CD4-positive, alpha-beta T cell (primary cell): ENCODE results near the gene MAP4K2. TPM values are rescaled to one million over a fixed set of nuclear protein-coding genes. Genes with fewer than 3 reads are reported as not detected.

Source experiments
- ATAC-seq: fragments of 200-7000 bp; cut with Tn5 transposase; one replicate; pipeline ENCODE4 v1.10.0; 2022; ENCODE audit warnings: mild to moderate bottlenecking; ENCODE audit not compliant: poor library complexity
- CTCF ChIA-PET: fragments of 350-600 bp; sonication (Branson Sonifier 250); formaldehyde crosslinking; loops from one replicate; lab custom pipeline; 2021; ENCODE audit warnings: antibody characterized with exemption, inconsistent platforms; lab: Charles Lee
- POLR2A ChIA-PET: fragments of 350-600 bp; sonication (Branson Sonifier 250); formaldehyde crosslinking; loops from one replicate; lab custom pipeline; 2021; ENCODE audit warnings: antibody characterized with exemption, inconsistent platforms; lab: Charles Lee
- DNase-seq, 14 experiments: peaks; one replicate each; pipeline ENCODE4 v3.0.0-alpha.2; 2013 to 2020; ENCODE audit warnings: mixed read lengths in 2 of 14
- H3K27ac ChIP-seq, 2 donors: one replicate each; pipeline versions ENCODE4 v1.5.1 to v1.7.0; 2013; ENCODE audit warnings: low read length in 2 of 2, low read depth in 1 of 2, mild to moderate bottlenecking in 1 of 2
- H3K27me3 ChIP-seq, 2 experiments: 1 replicate in 1 of 2; 2 replicates in 1 of 2; pipeline versions ENCODE4 v1.6.1 to v1.7.0; 2013; ENCODE audit warnings: low read length in 2 of 2, control low read depth in 1 of 2, mild to moderate bottlenecking in 1 of 2, moderate library complexity in 1 of 2; ENCODE audit not compliant: insufficient read depth in 2 of 2, control insufficient read depth in 1 of 2
- H3K36me3 ChIP-seq: one replicate; pipeline ENCODE4 v1.6.1; 2013; ENCODE audit warnings: low read length, control low read depth; ENCODE audit not compliant: insufficient read depth
- H3K4me1 ChIP-seq: one replicate; pipeline ENCODE4 v1.6.1; 2013; ENCODE audit warnings: low read length, control low read depth; ENCODE audit not compliant: insufficient read depth
- H3K4me3 ChIP-seq: one replicate; pipeline ENCODE4 v1.5.1; 2013; ENCODE audit warnings: mild to moderate bottlenecking, low read length, moderate library complexity
- H3K9me3 ChIP-seq, 2 experiments: 1 replicate in 1 of 2; 2 replicates in 1 of 2; pipeline versions ENCODE4 v1.6.1 to v1.7.0; 2013; ENCODE audit warnings: low read length in 2 of 2, mild to moderate bottlenecking in 2 of 2, control low read depth in 1 of 2, moderate library complexity in 1 of 2; ENCODE audit not compliant: control insufficient read depth in 1 of 2, insufficient read depth in 1 of 2
- H3K27ac Mint-ChIP-seq: one replicate; pipeline ENCODE4 v1.8.0; 2020; ENCODE audit warnings: mixed read lengths
- H3K27me3 Mint-ChIP-seq: one replicate; pipeline ENCODE4 v1.8.0; 2021; ENCODE audit warnings: mixed read lengths
- H3K36me3 Mint-ChIP-seq: one replicate; pipeline ENCODE4 v1.8.0; 2021; ENCODE audit warnings: low read depth, mixed read lengths
- H3K4me1 Mint-ChIP-seq: one replicate; pipeline ENCODE4 v1.8.0; 2021; ENCODE audit warnings: low read depth, mixed read lengths
- H3K4me3 Mint-ChIP-seq: one replicate; pipeline ENCODE4 v1.8.0; 2020; ENCODE audit warnings: mild to moderate bottlenecking, mixed read lengths
- H3K9me3 Mint-ChIP-seq: one replicate; pipeline ENCODE4 v1.8.0; 2020; ENCODE audit warnings: mixed read lengths
- CTCF ChIP-seq: fragments of 200-600 bp; IDR thresholded peaks from one replicate; pipeline ENCODE4 v1.8.0; 2022; ENCODE audit warnings: antibody characterized with exemption, mild to moderate bottlenecking
- intact Hi-C, 2 experiments: fragments of 100-400 bp; cut with DNase I in 1 of 2; cut with micrococcal nuclease in 1 of 2; formaldehyde crosslinking; loops; one replicate each; pipeline versions ENCODE4 v1.15.1 to v1.9.0; 2023 to 2025; cut with DNase I, micrococcal nuclease
- total RNA-seq, 174 experiments: library from RNA in 2 of 174; stranded (reverse) in 2 of 174; gene quantifications; one replicate each; pipeline ENCODE4 v1.2.3 and lab custom pipeline; 2021 to 2026

The MAP4K2 gene
- total RNA-seq, 2 experiments from 2014 or later: 71.9 to 74.1 TPM

- CTCF ChIA-PET: interaction anchor here (0.9 to 4.9 kb wide), 5 partner anchors 8 to 53 kb away, joined by 3 to 28 read pairs (median 20); no protein-coding TSS in a partner anchor
- peaks cover 67% of the 10 kb centered on the region for H3K4me1 ChIP-seq
- H3K9me3 ChIP-seq: no peaks in the 10 kb centered on the region
- Mint-ChIP-seq H3K4me1 (peaks cover 46% of the 10 kb centered on the region), H3K9me3 (no peaks in the 10 kb centered on the region), H3K4me3 (peak overlapping the region; percentile 85), H3K27ac (peak overlapping the region; percentile 24), H3K36me3 (peaks cover 69% of the 10 kb centered on the region), H3K27me3 (no peaks in the 10 kb centered on the region)
- ATAC-seq (no peak), DNase-seq (peak in 1 of 14 experiments; percentile 56)
- POLR2A ChIA-PET: interaction anchor here (1.1 to 18.7 kb wide), 6 partner anchors 13 to 69 kb away, joined by 3 to 634 read pairs (median 4); partner anchors contain the start of genes PYGM and SF1
- no peak for TF ChIP-seq CTCF
- peak overlapping the region in 1 of 2 donors; percentile 21 for H3K27ac ChIP-seq
- peak overlapping the region; percentile 98 for H3K4me3 ChIP-seq
- H3K27me3 ChIP-seq: no peaks in the 10 kb centered on the region
- intact Hi-C loops: loop anchor here (1.0 to 5.0 kb wide), 4 partner anchors 36 to 188 kb away; partner anchors contain the start of genes CDC42BPG (in 1 of the 2) and SF1 (in 1 of the 2)
- H3K36me3 ChIP-seq: peaks cover 52% of the 10 kb centered on the region
Observed at GRCh38 chr11:64741375-64742086, 61.5 kb downstream of the MAP4K2 start.

DNA sequence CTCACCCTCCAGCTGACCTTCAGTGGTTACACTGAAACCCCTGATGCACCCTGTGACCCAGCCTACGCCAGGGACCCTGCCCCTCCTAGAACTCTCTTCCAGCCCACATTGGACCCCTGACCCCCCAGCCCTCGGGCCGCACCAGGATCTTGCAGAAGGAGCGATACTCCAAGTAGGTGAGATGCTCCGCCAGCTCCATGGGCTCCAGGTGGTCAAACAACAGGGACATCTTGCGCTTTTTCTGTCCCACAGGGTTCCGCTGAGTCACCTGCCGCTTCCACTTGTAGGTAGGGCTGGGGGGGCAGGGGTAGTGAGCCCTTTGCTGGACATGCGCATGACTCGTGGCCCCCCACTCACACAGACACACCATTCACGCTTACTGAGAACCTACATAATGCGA lies 63.1 kb downstream of the MAP4K2 start:
- H3K27ac ChIP-seq: no peak overlapping the region
- Mint-ChIP-seq H3K9me3 (no peaks in the 10 kb centered on the region), H3K27me3 (no peaks in the 10 kb centered on the region), H3K36me3 (peaks cover 75% of the 10 kb centered on the region), H3K27ac (peak overlapping the region; percentile 24), H3K4me1 (peaks cover 49% of the 10 kb centered on the region), H3K4me3 (peak overlapping the region; percentile 82)
- TF ChIP-seq CTCF: no peak
- intact Hi-C loops: loop anchor here in 1 of 2 experiments (5.0 kb wide), 1 partner anchor 37 kb away; the partner anchor contains the start of gene SF1
- DNase-seq (no peak), ATAC-seq (no peak)
- H3K4me3 ChIP-seq: no peak overlapping the region
- ChIA-PET POLR2A (interaction anchor here (11.6 to 18.7 kb wide), 2 partner anchors 21 to 35 kb away, joined by 596 to 634 read pairs; partner anchors contain the start of genes PYGM and SF1), CTCF (interaction anchor here (4.9 kb wide), 1 partner anchor 51 kb away, joined by 28 read pairs; no protein-coding TSS in a partner anchor)
- H3K4me1 ChIP-seq: peaks cover 68% of the 10 kb centered on the region
- peaks cover 69% of the 10 kb centered on the region for H3K36me3 ChIP-seq
- H3K9me3 ChIP-seq: no peaks in the 10 kb centered on the region
- H3K27me3 ChIP-seq: no peaks in the 10 kb centered on the region

DNA sequence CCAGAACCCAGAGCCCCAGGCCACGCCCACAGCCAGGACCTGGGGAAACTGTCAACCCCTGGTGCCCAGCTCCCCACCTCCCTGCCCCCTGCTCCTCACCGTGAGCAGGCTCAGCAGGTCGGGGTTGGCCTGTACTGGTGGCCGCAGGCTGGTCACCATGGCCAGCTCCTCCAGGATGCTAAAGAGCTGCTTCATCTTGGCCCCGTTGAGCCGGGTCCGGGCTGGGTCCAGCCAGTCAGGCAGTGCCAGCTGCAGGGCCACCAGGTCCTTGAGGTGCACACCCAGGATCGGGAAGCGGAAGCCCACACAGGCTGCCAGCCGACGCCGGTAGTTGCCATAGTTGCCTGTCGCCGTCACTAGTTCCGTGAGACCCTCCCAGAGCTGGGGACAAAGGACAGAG lies 66.4 kb downstream of the MAP4K2 start:
- H3K36me3 ChIP-seq: peaks cover 92% of the 10 kb centered on the region
- H3K27me3 ChIP-seq: no peaks in the 10 kb centered on the region
- CTCF ChIA-PET: no interaction called here
- H3K27me3 Mint-ChIP-seq: no peaks in the 10 kb centered on the region
- no peaks in the 10 kb centered on the region for H3K9me3 Mint-ChIP-seq
- TF ChIP-seq CTCF: no peak
- DNase-seq (no peak), ATAC-seq (no peak)
- no peak overlapping the region for H3K4me3 Mint-ChIP-seq
- intact Hi-C loops: no loop called here
- H3K27ac Mint-ChIP-seq: peak overlapping the region; percentile 69
- peaks cover 43% of the 10 kb centered on the region for H3K4me1 Mint-ChIP-seq
- H3K36me3 Mint-ChIP-seq: peaks cover 90% of the 10 kb centered on the region
- peak overlapping the region in 1 of 2 donors; percentile 41 for H3K27ac ChIP-seq
- no peak overlapping the region for H3K4me3 ChIP-seq
- H3K4me1 ChIP-seq: peaks cover 46% of the 10 kb centered on the region
- POLR2A ChIA-PET: interaction anchor here (0.6 to 2.8 kb wide), 3 partner anchors 8 to 42 kb away, joined by 3 to 16 read pairs (median 6); partner anchors contain the start of genes RASGRP2 and SF1
- H3K9me3 ChIP-seq: no peaks in the 10 kb centered on the region
